ENCODE data around the gene RAC2.

RAC2 gene

DNA sequence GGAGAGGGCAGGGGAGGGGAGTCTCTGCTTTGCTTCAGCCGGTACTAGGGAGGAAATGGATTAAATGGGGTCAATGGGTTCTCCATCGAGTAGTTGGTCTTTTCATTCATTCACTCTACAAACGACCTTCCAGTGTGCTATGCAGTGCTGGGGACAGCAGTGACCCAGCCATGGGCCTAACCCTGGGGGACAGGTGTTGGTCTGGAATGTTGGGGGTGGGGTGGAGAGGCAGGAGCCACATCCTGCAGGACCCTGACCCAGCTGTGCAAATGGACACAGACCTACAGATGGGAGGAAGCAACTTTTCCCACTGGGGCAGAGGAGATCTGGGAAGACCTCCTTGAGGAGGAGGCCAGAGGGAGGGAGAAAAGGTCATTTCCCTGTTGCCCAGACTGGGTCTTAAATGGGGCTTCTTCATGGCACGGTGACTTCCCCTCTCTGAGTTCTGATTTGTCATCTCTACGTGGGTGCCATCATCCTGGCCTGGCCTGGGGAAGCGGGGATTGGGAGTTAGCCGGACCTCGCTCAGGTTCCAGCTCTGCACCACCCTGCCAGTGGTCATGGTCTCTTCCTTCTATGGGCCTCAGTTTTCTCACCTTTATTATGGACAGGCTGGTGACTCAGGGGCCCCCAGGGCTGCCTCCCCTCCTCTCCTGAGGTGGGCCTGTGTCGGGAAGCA is 40.2 kb upstream of the RAC2 start:
- no peaks in the 10 kb centered on the region for H3K36me3 ChIP-seq (ENCODE audit: control insufficient read depth, insufficient read depth, low read length)
- H3K9me3 ChIP-seq (ENCODE audit: control insufficient read depth, low read length): peaks cover 4% of the 10 kb centered on the region
- WGBS, 2 experiments (ENCODE audit: insufficient coverage in 2 of 2): 84 to 90% methylated on average over 6 to 8 of the region's 9 CpGs
- no peak overlapping the region for H3K4me3 ChIP-seq (ENCODE audit: extremely low read depth, insufficient read depth, low read length, poor library complexity, severe bottlenecking)
- no peak overlapping the region for H3K27ac ChIP-seq (ENCODE audit: low read depth, low read length, severe bottlenecking)
- peaks cover 3% of the 10 kb centered on the region for H3K4me1 ChIP-seq (ENCODE audit: control insufficient read depth, insufficient read depth, low read length, poor library complexity, severe bottlenecking)

DNA sequence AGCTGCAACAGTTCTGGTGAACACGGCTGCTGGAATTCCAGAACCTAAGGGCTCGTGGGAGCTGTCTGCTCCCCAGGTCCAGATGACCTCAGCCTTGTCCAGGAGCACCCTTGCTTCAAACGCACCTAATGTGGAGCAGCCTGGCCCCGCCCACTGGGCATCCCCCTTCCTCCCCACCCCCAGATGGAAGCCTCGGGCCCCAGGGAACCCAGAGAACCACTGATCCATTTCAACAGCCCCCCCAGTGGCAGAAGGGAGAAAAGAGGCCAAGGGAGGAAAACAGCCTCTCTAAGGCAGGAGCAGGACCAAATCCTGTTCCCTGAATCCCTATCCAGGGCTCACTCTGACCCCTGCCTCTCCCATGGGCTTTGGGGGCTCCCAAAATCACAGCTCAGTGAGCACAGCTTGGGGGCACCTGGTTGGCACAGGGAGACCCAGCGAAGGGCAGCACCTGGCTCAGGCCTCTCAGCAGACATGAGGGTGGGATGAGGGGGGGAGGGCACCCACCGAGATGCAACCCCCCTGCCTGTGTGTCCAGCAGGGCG is 39.4 kb upstream of the RAC2 start:
- 79 to 81% methylated on average over 4 to 5 of the region's 8 CpGs for WGBS, 2 experiments (ENCODE audit: insufficient coverage in 2 of 2)
- Histone ChIP-seq H3K36me3 (ENCODE audit: control insufficient read depth, insufficient read depth, low read length) (no peaks in the 10 kb centered on the region), H3K27ac (ENCODE audit: low read depth, low read length, severe bottlenecking) (no peak overlapping the region), H3K9me3 (ENCODE audit: control insufficient read depth, low read length) (peaks cover 4% of the 10 kb centered on the region), H3K4me3 (ENCODE audit: extremely low read depth, insufficient read depth, low read length, poor library complexity, severe bottlenecking) (no peak overlapping the region), H3K4me1 (ENCODE audit: control insufficient read depth, insufficient read depth, low read length, poor library complexity, severe bottlenecking) (peaks cover 3% of the 10 kb centered on the region)

DNA sequence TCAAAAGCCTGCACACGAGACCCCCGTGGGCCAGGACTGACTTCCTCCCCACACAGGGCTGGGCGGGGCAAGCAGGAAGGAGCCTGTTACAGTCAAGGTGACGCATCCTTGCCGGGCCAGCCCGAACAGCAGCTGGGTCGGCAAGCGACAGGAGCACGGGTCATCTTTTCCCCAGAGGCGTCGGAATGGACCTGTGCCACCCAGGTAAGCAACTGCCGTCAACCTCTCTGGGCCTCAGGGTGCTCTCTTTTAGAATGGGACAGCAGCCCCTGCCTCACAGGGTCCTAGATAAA is 38.3 kb upstream of the RAC2 start, which contains the start of gene CYTH4:
Gene CYTH4, plus strand, starts transcription at position 124 of the 293 bp plus-strand sequence. Its CDS starts 62 bp downstream, at position 186.
- peaks cover 3% of the 10 kb centered on the region for H3K4me1 ChIP-seq (ENCODE audit: control insufficient read depth, insufficient read depth, low read length, poor library complexity, severe bottlenecking)
- H3K36me3 ChIP-seq (ENCODE audit: control insufficient read depth, insufficient read depth, low read length): no peaks in the 10 kb centered on the region
- no peak within 1 kb of the TSS for H3K4me3 ChIP-seq (ENCODE audit: extremely low read depth, insufficient read depth, low read length, poor library complexity, severe bottlenecking)
- H3K27ac ChIP-seq (ENCODE audit: low read depth, low read length, severe bottlenecking): no peak within 1 kb of the TSS
- 78 to 79% methylated on average over 12 of the region's 12 CpGs for WGBS, 2 experiments (ENCODE audit: insufficient coverage in 2 of 2)
- peaks cover 4% of the 10 kb centered on the region for H3K9me3 ChIP-seq (ENCODE audit: control insufficient read depth, low read length)

DNA sequence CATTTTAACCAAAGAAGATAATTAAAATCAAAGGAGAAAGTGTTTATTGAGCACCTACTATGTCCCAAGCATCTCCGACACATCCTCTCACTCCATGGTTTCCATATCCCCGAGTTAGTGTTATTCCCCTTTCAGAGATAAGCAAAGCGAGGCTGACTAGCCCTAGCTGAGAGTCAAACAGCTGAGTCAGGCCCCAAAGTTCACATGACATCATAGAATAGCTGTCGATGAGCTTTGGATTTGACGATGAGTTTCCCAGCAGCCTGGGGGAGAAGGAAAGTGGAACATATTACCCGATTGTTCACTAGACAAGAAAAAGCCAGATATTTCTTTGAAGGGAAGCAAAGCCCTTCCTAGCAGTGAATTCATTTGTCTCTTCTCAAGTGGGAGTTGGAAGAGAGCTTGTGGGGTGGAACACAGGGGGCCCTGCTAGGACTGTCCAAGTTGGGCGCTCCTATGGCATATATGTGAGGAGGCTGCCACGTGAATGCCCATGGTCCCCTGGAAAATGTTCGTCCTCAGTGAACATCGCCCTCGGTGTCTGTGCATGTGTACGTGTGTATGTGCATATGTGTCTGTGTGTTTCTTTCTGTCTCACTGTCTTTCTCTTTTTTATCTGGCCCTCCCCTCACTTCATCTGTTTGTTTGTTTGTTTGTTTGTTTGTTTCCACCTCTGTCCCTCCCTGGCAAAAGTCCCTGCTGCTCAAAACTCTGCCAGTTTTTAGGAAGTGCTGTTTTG is 37.7 kb upstream of the RAC2 start:
- no peaks in the 10 kb centered on the region for H3K36me3 ChIP-seq (ENCODE audit: control insufficient read depth, insufficient read depth, low read length)
- H3K4me3 ChIP-seq (ENCODE audit: extremely low read depth, insufficient read depth, low read length, poor library complexity, severe bottlenecking): no peak overlapping the region
- H3K4me1 ChIP-seq (ENCODE audit: control insufficient read depth, insufficient read depth, low read length, poor library complexity, severe bottlenecking): peaks cover 3% of the 10 kb centered on the region
- peaks cover 4% of the 10 kb centered on the region for H3K9me3 ChIP-seq (ENCODE audit: control insufficient read depth, low read length)
- 93 to 94% methylated on average over 10 to 11 of the region's 12 CpGs for WGBS, 2 experiments (ENCODE audit: insufficient coverage in 2 of 2)
- no peak overlapping the region for H3K27ac ChIP-seq (ENCODE audit: low read depth, low read length, severe bottlenecking)

DNA sequence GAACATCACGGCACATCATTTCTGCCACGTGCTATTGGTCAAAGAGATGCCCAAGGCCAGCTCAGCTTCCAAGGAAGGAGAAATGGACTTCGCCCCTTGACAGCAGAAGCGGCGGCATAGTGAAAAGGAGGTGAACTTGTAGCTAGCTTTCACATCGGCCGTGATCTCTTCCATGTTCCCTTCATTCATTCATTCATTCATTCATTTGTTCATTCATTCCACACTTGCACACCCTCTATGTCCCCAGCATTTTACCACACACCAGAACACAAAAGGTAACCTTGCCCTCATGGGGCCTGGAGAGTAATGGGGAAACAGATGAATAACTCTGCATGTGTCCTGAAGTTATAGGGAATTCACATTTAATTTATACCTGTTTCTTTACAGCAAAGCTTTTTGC is 37.1 kb upstream of the RAC2 start:
- no peak overlapping the region for H3K27ac ChIP-seq (ENCODE audit: low read depth, low read length, severe bottlenecking)
- peaks cover 4% of the 10 kb centered on the region for H3K9me3 ChIP-seq (ENCODE audit: control insufficient read depth, low read length)
- WGBS, 2 experiments (ENCODE audit: insufficient coverage in 2 of 2): 100% methylated on average over 2 to 5 of the region's 7 CpGs
- peaks cover 3% of the 10 kb centered on the region for H3K4me1 ChIP-seq (ENCODE audit: control insufficient read depth, insufficient read depth, low read length, poor library complexity, severe bottlenecking)
- no peak overlapping the region for H3K4me3 ChIP-seq (ENCODE audit: extremely low read depth, insufficient read depth, low read length, poor library complexity, severe bottlenecking)
- H3K36me3 ChIP-seq (ENCODE audit: control insufficient read depth, insufficient read depth, low read length): no peaks in the 10 kb centered on the region

DNA sequence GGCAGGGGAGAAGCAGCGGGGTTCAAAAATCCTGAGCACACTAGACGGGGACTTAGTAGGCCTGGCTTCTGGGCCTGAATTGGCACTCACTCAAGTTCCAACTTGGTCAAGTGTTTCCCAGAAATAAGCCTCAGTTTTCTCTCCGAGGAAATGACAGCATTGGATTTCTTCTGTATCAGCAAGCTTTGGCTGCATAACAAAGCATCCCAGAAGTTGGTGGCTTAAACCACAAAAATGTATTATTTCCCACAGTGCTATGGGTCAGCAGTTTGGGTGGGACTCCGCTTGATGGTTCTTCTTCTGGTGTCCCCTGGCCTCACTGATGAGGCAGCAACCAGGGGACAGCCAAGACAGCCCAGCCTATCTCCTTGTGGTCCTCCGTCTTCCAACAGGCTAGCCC is 36.6 kb upstream of the RAC2 start:
- no peaks in the 10 kb centered on the region for H3K36me3 ChIP-seq (ENCODE audit: control insufficient read depth, insufficient read depth, low read length)
- WGBS, 2 experiments (ENCODE audit: insufficient coverage in 2 of 2): 95% methylated on average over 5 of the region's 5 CpGs
- no peak overlapping the region for H3K27ac ChIP-seq (ENCODE audit: low read depth, low read length, severe bottlenecking)
- peaks cover 3% of the 10 kb centered on the region for H3K4me1 ChIP-seq (ENCODE audit: control insufficient read depth, insufficient read depth, low read length, poor library complexity, severe bottlenecking)
- no peak overlapping the region for H3K4me3 ChIP-seq (ENCODE audit: extremely low read depth, insufficient read depth, low read length, poor library complexity, severe bottlenecking)
- H3K9me3 ChIP-seq (ENCODE audit: control insufficient read depth, low read length): peaks cover 4% of the 10 kb centered on the region

DNA sequence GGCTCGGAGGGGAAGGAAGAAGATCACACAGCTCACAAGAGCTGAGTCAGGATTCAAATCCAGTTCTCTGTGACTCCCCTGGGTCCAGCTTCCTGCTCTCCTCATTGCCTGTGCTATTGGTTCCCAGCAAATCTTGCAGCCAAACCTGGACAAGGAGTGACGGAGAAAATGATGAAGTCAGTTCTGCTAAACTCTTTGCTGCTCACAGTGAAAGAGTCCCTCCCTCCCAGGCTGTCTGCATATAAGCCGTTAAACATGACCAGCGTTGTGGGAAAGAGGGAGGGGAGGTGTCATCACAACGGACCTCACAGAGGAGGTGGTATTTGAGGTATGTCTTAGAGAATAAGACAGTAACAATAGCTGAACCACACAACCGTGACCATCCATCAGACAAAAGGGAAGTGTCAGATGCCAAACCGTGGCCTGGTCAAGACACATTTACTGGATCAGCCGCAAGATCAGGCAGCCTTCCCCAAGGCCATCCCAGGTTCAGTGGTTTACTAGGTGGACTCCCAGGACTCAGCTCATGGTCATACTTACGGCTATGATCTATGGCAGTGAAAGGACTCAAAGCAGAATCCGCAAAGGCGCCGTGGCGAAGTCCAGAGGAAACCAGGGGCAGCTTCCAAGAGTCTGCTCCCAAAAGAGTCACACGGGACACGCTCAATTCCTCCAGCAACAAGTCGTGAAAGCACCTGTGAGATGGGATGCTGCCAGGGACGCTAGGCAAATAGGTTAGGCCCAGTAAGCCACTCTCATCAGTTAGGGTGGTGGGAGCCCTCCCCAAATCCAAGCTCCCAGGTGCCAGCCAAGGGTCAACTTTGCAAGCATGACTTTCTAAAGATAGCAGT is 35.5 kb upstream of the RAC2 start:
- H3K9me3 ChIP-seq (ENCODE audit: control insufficient read depth, low read length): peaks cover 4% of the 10 kb centered on the region
- no peak overlapping the region for H3K4me3 ChIP-seq (ENCODE audit: extremely low read depth, insufficient read depth, low read length, poor library complexity, severe bottlenecking)
- H3K36me3 ChIP-seq (ENCODE audit: control insufficient read depth, insufficient read depth, low read length): no peaks in the 10 kb centered on the region
- WGBS, 2 experiments (ENCODE audit: insufficient coverage in 2 of 2): 84 to 87% methylated on average over 13 to 14 of the region's 17 CpGs
- peaks cover 4% of the 10 kb centered on the region for H3K4me1 ChIP-seq (ENCODE audit: control insufficient read depth, insufficient read depth, low read length, poor library complexity, severe bottlenecking)
- H3K27ac ChIP-seq (ENCODE audit: low read depth, low read length, severe bottlenecking): no peak overlapping the region

DNA sequence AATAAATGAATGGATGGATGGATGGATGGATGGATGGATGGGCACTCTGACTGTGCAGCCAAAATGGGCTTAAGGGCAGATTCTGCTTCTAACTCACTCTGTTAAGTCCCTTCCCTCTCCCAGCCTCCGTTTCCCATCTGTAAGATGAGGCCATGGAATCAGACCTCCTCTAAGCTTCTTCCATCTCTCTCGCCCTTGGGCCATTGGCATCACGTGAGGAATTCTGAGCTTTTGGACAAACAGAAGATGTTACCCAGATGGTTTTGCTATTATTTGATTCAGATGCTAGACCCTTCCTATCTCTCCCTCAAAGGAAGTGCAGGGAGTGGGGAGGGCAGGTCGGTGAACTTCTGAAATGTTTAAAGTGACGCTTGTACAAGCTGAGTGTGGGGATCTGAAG is 34.2 kb upstream of the RAC2 start:
- no peak overlapping the region for H3K4me3 ChIP-seq (ENCODE audit: extremely low read depth, insufficient read depth, low read length, poor library complexity, severe bottlenecking)
- H3K4me1 ChIP-seq (ENCODE audit: control insufficient read depth, insufficient read depth, low read length, poor library complexity, severe bottlenecking): peaks cover 8% of the 10 kb centered on the region
- no peaks in the 10 kb centered on the region for H3K36me3 ChIP-seq (ENCODE audit: control insufficient read depth, insufficient read depth, low read length)
- no peak overlapping the region for H3K27ac ChIP-seq (ENCODE audit: low read depth, low read length, severe bottlenecking)
- 87 to 90% methylated on average over 2 to 3 of the region's 5 CpGs for WGBS, 2 experiments (ENCODE audit: insufficient coverage in 2 of 2)
- H3K9me3 ChIP-seq (ENCODE audit: control insufficient read depth, low read length): peaks cover 4% of the 10 kb centered on the region

DNA sequence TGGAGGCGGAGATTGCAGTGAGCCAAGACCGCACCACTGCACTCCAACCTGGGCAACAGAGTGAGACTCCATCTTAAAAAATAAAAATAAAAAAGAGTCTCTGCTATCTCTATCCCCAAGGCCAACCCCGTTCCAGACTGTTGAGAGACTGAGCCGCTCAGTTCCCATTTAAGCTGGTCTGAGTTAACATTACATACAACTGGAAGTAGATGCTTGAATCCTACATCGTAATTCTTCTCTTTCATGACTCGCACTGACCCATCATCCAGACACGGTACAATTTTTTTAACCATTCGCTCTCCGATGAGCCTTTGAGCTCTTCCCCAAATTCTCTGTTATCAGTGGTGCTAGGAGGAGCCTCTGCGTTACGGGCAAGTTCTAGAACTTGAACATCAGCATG is 33.3 kb upstream of the RAC2 start:
- peaks cover 4% of the 10 kb centered on the region for H3K9me3 ChIP-seq (ENCODE audit: control insufficient read depth, low read length)
- H3K36me3 ChIP-seq (ENCODE audit: control insufficient read depth, insufficient read depth, low read length): no peaks in the 10 kb centered on the region
- WGBS, 2 experiments (ENCODE audit: insufficient coverage in 2 of 2): 85 to 87% methylated on average over 9 of the region's 11 CpGs
- no peak overlapping the region for H3K4me3 ChIP-seq (ENCODE audit: extremely low read depth, insufficient read depth, low read length, poor library complexity, severe bottlenecking)
- no peak overlapping the region for H3K27ac ChIP-seq (ENCODE audit: low read depth, low read length, severe bottlenecking)
- H3K4me1 ChIP-seq (ENCODE audit: control insufficient read depth, insufficient read depth, low read length, poor library complexity, severe bottlenecking): peaks cover 8% of the 10 kb centered on the region

DNA sequence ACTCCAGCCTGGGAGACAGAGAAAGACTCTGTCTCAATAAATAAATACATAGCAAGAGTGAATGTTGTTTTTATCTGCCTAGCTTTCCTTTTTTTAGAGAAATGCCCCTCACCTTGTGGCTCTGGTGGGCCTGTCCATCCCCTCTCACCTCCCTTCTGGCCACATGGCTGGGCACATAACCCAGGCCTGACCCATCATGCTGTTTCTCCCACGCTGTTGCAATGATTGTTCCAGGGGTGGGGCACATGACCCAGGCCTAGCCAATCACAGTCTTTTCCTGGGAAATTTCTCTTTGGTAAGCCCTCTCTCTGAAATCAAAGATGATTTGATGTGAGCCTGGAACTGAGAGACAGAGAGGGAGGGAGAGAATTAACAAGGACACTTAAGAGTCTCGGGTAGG is 32.7 kb upstream of the RAC2 start:
- H3K27ac ChIP-seq (ENCODE audit: low read depth, low read length, severe bottlenecking): no peak overlapping the region
- peaks cover 8% of the 10 kb centered on the region for H3K4me1 ChIP-seq (ENCODE audit: control insufficient read depth, insufficient read depth, low read length, poor library complexity, severe bottlenecking)
- no peak overlapping the region for H3K4me3 ChIP-seq (ENCODE audit: extremely low read depth, insufficient read depth, low read length, poor library complexity, severe bottlenecking)
- peaks cover 4% of the 10 kb centered on the region for H3K9me3 ChIP-seq (ENCODE audit: control insufficient read depth, low read length)
- 63 to 94% methylated on average over 2 of the region's 2 CpGs for WGBS, 2 experiments (ENCODE audit: insufficient coverage in 2 of 2)
- H3K36me3 ChIP-seq (ENCODE audit: control insufficient read depth, insufficient read depth, low read length): no peaks in the 10 kb centered on the region

Data from mesodermal cell (in vitro differentiated cells).